ENCODE measurements around the gene LRP8.

DNA sequence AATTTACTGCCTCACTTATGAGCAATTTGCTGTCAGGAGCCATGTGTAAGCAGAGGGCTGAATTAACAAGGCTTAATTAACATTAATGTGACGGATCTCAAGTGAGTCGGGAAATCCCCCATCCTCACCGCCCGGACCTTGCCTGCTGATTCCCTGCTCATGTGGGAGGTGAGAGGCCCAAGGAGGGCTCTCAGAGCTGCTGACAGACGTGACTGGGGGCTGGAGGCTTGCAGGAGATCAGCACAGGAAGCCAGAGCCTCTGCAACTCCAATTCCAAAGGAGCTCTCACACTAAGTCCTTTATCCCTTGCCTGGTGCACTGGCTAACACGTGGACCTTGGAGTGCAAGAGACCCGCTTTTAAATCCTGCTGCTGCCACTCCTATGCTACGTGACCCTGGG, 19.4 kb downstream of the LRP8 start:
- TF ChIP-seq EZH2 (IDR thresholded peaks at IDR 0.05), result no peak
- TF ChIP-seq, protein P1, sequence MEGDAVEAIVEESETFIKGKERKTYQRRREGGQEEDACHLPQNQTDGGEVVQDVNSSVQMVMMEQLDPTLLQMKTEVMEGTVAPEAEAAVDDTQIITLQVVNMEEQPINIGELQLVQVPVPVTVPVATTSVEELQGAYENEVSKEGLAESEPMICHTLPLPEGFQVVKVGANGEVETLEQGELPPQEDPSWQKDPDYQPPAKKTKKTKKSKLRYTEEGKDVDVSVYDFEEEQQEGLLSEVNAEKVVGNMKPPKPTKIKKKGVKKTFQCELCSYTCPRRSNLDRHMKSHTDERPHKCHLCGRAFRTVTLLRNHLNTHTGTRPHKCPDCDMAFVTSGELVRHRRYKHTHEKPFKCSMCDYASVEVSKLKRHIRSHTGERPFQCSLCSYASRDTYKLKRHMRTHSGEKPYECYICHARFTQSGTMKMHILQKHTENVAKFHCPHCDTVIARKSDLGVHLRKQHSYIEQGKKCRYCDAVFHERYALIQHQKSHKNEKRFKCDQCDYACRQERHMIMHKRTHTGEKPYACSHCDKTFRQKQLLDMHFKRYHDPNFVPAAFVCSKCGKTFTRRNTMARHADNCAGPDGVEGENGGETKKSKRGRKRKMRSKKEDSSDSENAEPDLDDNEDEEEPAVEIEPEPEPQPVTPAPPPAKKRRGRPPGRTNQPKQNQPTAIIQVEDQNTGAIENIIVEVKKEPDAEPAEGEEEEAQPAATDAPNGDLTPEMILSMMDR (IDR thresholded peaks at IDR 0.05), result no peak
